A549 (cell line): ENCODE results near the gene KRT15. TPM values are rescaled to one million over a fixed set of nuclear protein-coding genes. Genes with fewer than 3 reads are reported as not detected.

Experiments used
- ATAC-seq, 2 experiments: fragments of 200-7000 bp in 1 of 2; fragments of >200 bp in 1 of 2; cut with Nextera tagmentation in 1 of 2; cut with Tn5 transposase in 1 of 2; 3 replicates each; pipeline versions ENCODE4 v1.8.0 to v1.9.1; 2018 to 2020; ENCODE audit warnings: mild to moderate bottlenecking in 1 of 2, moderate library complexity in 1 of 2
- CTCF ChIA-PET: fragments of 300-600 bp; sonication (Branson Sonifier 250); formaldehyde crosslinking; extraction: SDS; loops from one replicate; lab custom pipeline; 2021; ENCODE audit warnings: antibody characterized with exemption, inconsistent platforms; lab: Yijun Ruan, JAX
- POLR2A ChIA-PET: fragments of 350-600 bp; formaldehyde crosslinking; extraction: SDS; loops from one replicate; lab custom pipeline; 2021; ENCODE audit warnings: antibody characterized with exemption, inconsistent platforms; lab: Yijun Ruan, JAX
- DNase-seq, 2 experiments: peaks; one replicate each; pipeline versions ENCODE4 v3.0.0 to v3.0.0-alpha.2; 2011 to 2016; ENCODE audit warnings: low read depth in 1 of 2, low spot score in 1 of 2
- FAIRE-seq: peaks from 2 replicates; lab custom pipeline; 2011; peaks lifted over from hg19 to GRCh38; lab: Jason Lieb, UNC
- H3K27ac ChIP-seq, 2 experiments: fragments of >200 bp; sonication (Bioruptor Twin); formaldehyde crosslinking; 3 replicates each; pipeline ENCODE4 v1.5.1; 2016 to 2017
- H3K4me1 ChIP-seq: fragments of >200 bp; sonication (Bioruptor Twin); formaldehyde crosslinking; 3 replicates; pipeline ENCODE4 v1.6.1; 2016
- H3K4me2 ChIP-seq: fragments of >200 bp; sonication (Bioruptor Twin); formaldehyde crosslinking; 3 replicates; pipeline ENCODE4 v1.6.1; 2016
- H3K4me3 ChIP-seq: fragments of >200 bp; sonication (Bioruptor Twin); formaldehyde crosslinking; 3 replicates; pipeline ENCODE4 v1.5.1; 2016
- H3K9me3 ChIP-seq: fragments of >200 bp; sonication (Bioruptor Twin); formaldehyde crosslinking; 3 replicates; pipeline ENCODE4 v1.6.1; 2016
- BHLHE40 ChIP-seq: IDR thresholded peaks from 2 replicates; pipeline ENCODE4 v1.6.1; 2012; ENCODE audit warnings: low read depth, low read length, inconsistent platforms
- CHD2 ChIP-seq: fragments of 150-350 bp; IDR thresholded peaks from 2 replicates; pipeline ENCODE4 v1.6.1; 2014; ENCODE audit warnings: low read length; ENCODE audit not compliant: partially characterized antibody
- CHD4 ChIP-seq: fragments of 200-600 bp; sonication (generic); IDR thresholded peaks from 2 replicates; pipeline ENCODE4 v1.6.1; 2016; ENCODE audit warnings: antibody characterized with exemption, mild to moderate bottlenecking, borderline replicate concordance
- E2F6 ChIP-seq: IDR thresholded peaks from 2 replicates; pipeline ENCODE4 v1.6.1; 2012; ENCODE audit warnings: low read depth, borderline replicate concordance
- EHF ChIP-seq: fragments of 250-450 bp; sonication (Bioruptor Pico); IDR thresholded peaks from 2 replicates; pipeline ENCODE4 v1.5.0; 2020; ENCODE audit warnings: mild to moderate bottlenecking
- ELK1 ChIP-seq: fragments of 150-350 bp; IDR thresholded peaks from 2 replicates; pipeline ENCODE4 v1.6.1; 2014; ENCODE audit warnings: low read depth, mild to moderate bottlenecking, low read length
- FOSL2 ChIP-seq, 2 experiments: fragments of 450-650 bp in 1 of 2; fragments of >200 bp in 1 of 2; sonication (Bioruptor Twin) in 1 of 2; formaldehyde crosslinking; IDR thresholded peaks; 2 replicates each; pipeline versions ENCODE4 v1.5.0 to v1.6.1; 2016 to 2020; ENCODE audit warnings: mild to moderate bottlenecking in 1 of 2, moderate library complexity in 1 of 2
- GATA3 ChIP-seq: IDR thresholded peaks from 2 replicates; pipeline ENCODE4 v1.6.1; 2012; ENCODE audit warnings: borderline replicate concordance
- HDAC2 ChIP-seq: fragments of 200-600 bp; sonication (generic); IDR thresholded peaks from 2 replicates; pipeline ENCODE4 v1.6.1; 2016
- HES2 ChIP-seq: fragments of >200 bp; sonication (Bioruptor Twin); formaldehyde crosslinking; IDR thresholded peaks from 2 replicates; pipeline ENCODE4 v1.6.1; 2016
- JUNB ChIP-seq: fragments of >200 bp; sonication (Bioruptor Twin); formaldehyde crosslinking; IDR thresholded peaks from 2 replicates; pipeline ENCODE4 v1.6.1; 2016
- KDM1A ChIP-seq: fragments of 200-600 bp; sonication (generic); IDR thresholded peaks from 2 replicates; pipeline ENCODE4 v1.6.1; 2016; ENCODE audit warnings: low read depth, mild to moderate bottlenecking
- MAFK ChIP-seq: fragments of 450-650 bp; IDR thresholded peaks from 2 replicates; pipeline ENCODE4 v1.6.1; 2014; ENCODE audit not compliant: partially characterized antibody
- MAZ ChIP-seq: fragments of 150-350 bp; IDR thresholded peaks from 2 replicates; pipeline ENCODE4 v1.6.1; 2014; ENCODE audit warnings: antibody characterized with exemption, low read depth, low read length, borderline replicate concordance
- MYC ChIP-seq: IDR thresholded peaks from 2 replicates; pipeline ENCODE4 v1.6.1; 2012; ENCODE audit warnings: mild to moderate bottlenecking, inconsistent platforms, low read length, improper control_type of control experiment, borderline replicate concordance
- POLR2AphosphoS2 ChIP-seq: conservative IDR thresholded peaks from 2 replicates; pipeline ENCODE4 v1.6.1; 2012; ENCODE audit warnings: low read length, improper control_type of control experiment, inconsistent platforms
- RFX5 ChIP-seq: fragments of 450-650 bp; IDR thresholded peaks from 2 replicates; pipeline ENCODE4 v1.7.1; 2014; ENCODE audit warnings: antibody characterized with exemption, mild to moderate bottlenecking, moderate library complexity
- SMC3 ChIP-seq: fragments of >200 bp; sonication (Bioruptor Twin); formaldehyde crosslinking; IDR thresholded peaks from 3 replicates; pipeline ENCODE4 v1.6.1; 2018; ENCODE audit warnings: inconsistent platforms
- SREBF2 ChIP-seq: fragments of 450-650 bp; IDR thresholded peaks from 2 replicates; pipeline ENCODE4 v1.6.1; 2014; ENCODE audit warnings: mild to moderate bottlenecking, moderate library complexity
- TFCP2L1 ChIP-seq: fragments of 250-450 bp; sonication (Bioruptor Pico); IDR thresholded peaks from 2 replicates; pipeline ENCODE4 v1.5.0; 2021; ENCODE audit warnings: mild to moderate bottlenecking
- ZFP36 ChIP-seq: fragments of 450-650 bp; IDR thresholded peaks from 2 replicates; pipeline ENCODE4 v1.6.1; 2014; ENCODE audit warnings: borderline replicate concordance; ENCODE audit not compliant: partially characterized antibody
- ZNF302 ChIP-seq: fragments of 250-450 bp; sonication (Bioruptor Pico); IDR thresholded peaks from 2 replicates; pipeline ENCODE4 v1.9.0; 2021; ENCODE audit warnings: inconsistent platforms, mild to moderate bottlenecking, moderate library complexity
- ZSCAN20 ChIP-seq: fragments of 250-450 bp; sonication (Bioruptor Pico); IDR thresholded peaks from 2 replicates; pipeline ENCODE4 v1.8.0; 2022; ENCODE audit warnings: mild to moderate bottlenecking, moderate library complexity
- WGBS: methylation state at CpG from one replicate; pipeline ENCODE4 v1.1.6; 2017; ENCODE audit errors: missing lambda C conversion rate; 5-methylcytosine and 5-hydroxymethylcytosine counted together
- polyA plus RNA-seq, 4 experiments: library from polyadenylated mRNA; depleted of rRNA in 3 of 4; stranded (reverse); fragments of >200 nt; fragmentation: RNase III in 1 of 4; extraction: RNeasy Plus Mini Kit Qiagen cat#74134 plus additional on column Dnase treatment in 1 of 4; gene quantifications; 2 replicates in 3 of 4; 3 replicates in 1 of 4; pipeline ENCODE4 v1.2.3, GENCODE V29; 2011 to 2017

KRT15 gene
- polyA plus RNA-seq, 2 of the 4 experiments (the other 2 are of a cell fraction): 0.62 to 2.1 TPM

- FAIRE-seq: no peak
- 77% methylated on average over 6 of the region's 6 CpGs for WGBS
- Histone ChIP-seq H3K27ac (no peak overlapping the region), H3K4me2 (no peak overlapping the region), H3K4me1 (peaks cover 15% of the 10 kb centered on the region), H3K9me3 (no peaks in the 10 kb centered on the region), H3K4me3 (no peak overlapping the region)
- TF ChIP-seq JUNB: no peak
- TF ChIP-seq SMC3: no peak
- TF ChIP-seq RFX5: no peak
- TF ChIP-seq FOSL2 (IDR thresholded peaks at IDR 0.05): no peak
- no peak for TF ChIP-seq FOSL2 (CRISPR knock-in tag; IDR thresholded peaks at IDR 0.05)
- TF ChIP-seq POLR2AphosphoS2: no peak
- TF ChIP-seq KDM1A: no peak
- no peak for TF ChIP-seq E2F6
- TF ChIP-seq ZFP36: no peak
- TF ChIP-seq GATA3: no peak
- POLR2A ChIA-PET: no interaction called here
- CTCF ChIA-PET: interaction anchor here (0.6 to 13.1 kb wide), 14 partner anchors 12 to 635 kb away, joined by 3 to 119 read pairs (median 4); no protein-coding TSS in a partner anchor
- no peak for DNase-seq
- no peak for ATAC-seq
These were observed 26.3 kb downstream of the KRT15 start for GRCh38 chr17:41492351-41492750.

- H3K27ac ChIP-seq: no peak overlapping the region
- H3K4me3 ChIP-seq: no peak overlapping the region
- no peak for DNase-seq
- ATAC-seq: no peak
- H3K9me3 ChIP-seq: no peaks in the 10 kb centered on the region
- no peak overlapping the region for H3K4me2 ChIP-seq
- TF ChIP-seq SREBF2 (no peak), BHLHE40 (no peak), CHD2 (no peak), MAZ (no peak), MAFK (no peak), HDAC2 (no peak), ELK1 (no peak), ZNF302 (CRISPR knock-in tag) (no peak), HES2 (no peak), TFCP2L1 (no peak), CHD4 (no peak), MYC (no peak), EHF (CRISPR knock-in tag) (no peak), POLR2AphosphoS2 (no peak), ZSCAN20 (CRISPR knock-in tag) (no peak)
- peaks cover 7% of the 10 kb centered on the region; the same call in 2 of the 3 replicates for H3K4me1 ChIP-seq
- no peak for FAIRE-seq
- ChIA-PET CTCF (interaction anchor here (1.3 to 13.1 kb wide), 6 partner anchors 12 to 176 kb away, joined by 3 to 119 read pairs (median 8); no protein-coding TSS in a partner anchor), POLR2A (no interaction called here)
- 76% methylated on average over 2 of the region's 2 CpGs for WGBS
These were observed 27.2 kb downstream of the KRT15 start for GRCh38 chr17:41491476-41491875.
